SU-DHL-6 (cell line): ENCODE data around the gene EPB41L4B.

ENCODE experiments used
- H2AFZ ChIP-seq: fragments of 200-600 bp; sonication (generic); 2 replicates; pipeline ENCODE4 v1.6.1; 2014; ENCODE audit warnings: low read depth, mild to moderate bottlenecking, moderate library complexity, mixed read lengths, antibody characterized with exemption, low read length; ENCODE audit not compliant: severe bottlenecking
- H3F3A ChIP-seq: fragments of 200-600 bp; shearing (Covaris generic); 2 replicates; pipeline ENCODE4 v1.6.0; 2016; ENCODE audit warnings: antibody characterized with exemption, mild to moderate bottlenecking; ENCODE audit not compliant: insufficient read depth
- H3K27ac ChIP-seq: fragments of 200-600 bp; sonication (generic); 2 replicates; pipeline ENCODE4 v1.5.1; 2016; ENCODE audit warnings: low read depth, mild to moderate bottlenecking, low read length, moderate library complexity, mixed read lengths
- H3K27me3 ChIP-seq: fragments of 200-600 bp; sonication (generic), shearing (Covaris generic); 2 replicates; pipeline ENCODE4 v1.6.0; 2014; ENCODE audit warnings: mild to moderate bottlenecking, low read length
- H3K36me3 ChIP-seq: fragments of 200-600 bp; sonication (generic); 2 replicates; pipeline ENCODE4 v1.6.1; 2014; ENCODE audit warnings: mild to moderate bottlenecking, low read length, mixed read lengths
- H3K4me2 ChIP-seq: fragments of 300-600, 200-600 bp; shearing (Covaris generic), sonication (generic); 2 replicates; pipeline ENCODE4 v1.6.0; 2014; ENCODE audit warnings: low read length, low read depth, mild to moderate bottlenecking; ENCODE audit not compliant: poor library complexity, severe bottlenecking
- H3K4me3 ChIP-seq: fragments of 200-600 bp; sonication (generic); 2 replicates; pipeline ENCODE4 v1.5.1; 2014; ENCODE audit warnings: antibody characterized with exemption, low read length, mild to moderate bottlenecking, mixed read lengths; ENCODE audit not compliant: insufficient read depth, poor library complexity, severe bottlenecking
- H3K79me2 ChIP-seq: fragments of 200-600 bp; sonication (generic); 2 replicates; pipeline ENCODE4 v1.6.1; 2014; ENCODE audit warnings: mild to moderate bottlenecking, low read length, moderate library complexity; ENCODE audit not compliant: insufficient read depth
- H3K9ac ChIP-seq: fragments of 200-600 bp; sonication (generic); 2 replicates; pipeline ENCODE4 v1.7.0; 2014; ENCODE audit warnings: mild to moderate bottlenecking, low read length
- H3K9me2 ChIP-seq: fragments of 200-600 bp; sonication (generic); replicated peaks from 2 replicates; pipeline ENCODE4 v1.6.1; 2014; ENCODE audit warnings: low read length; ENCODE audit not compliant: insufficient read depth
- H3K9me3 ChIP-seq: fragments of 200-600 bp; sonication (generic); 2 replicates; pipeline ENCODE4 v1.6.1; 2014; ENCODE audit warnings: low read length, mixed read lengths; ENCODE audit not compliant: insufficient read depth
- H4K20me1 ChIP-seq: fragments of 200-600 bp; sonication (generic); 2 replicates; pipeline ENCODE4 v1.6.1; 2014; ENCODE audit warnings: low read depth, mild to moderate bottlenecking, antibody characterized with exemption, low read length, moderate library complexity, mixed read lengths
- CTCF ChIP-seq: fragments of 200-600 bp; sonication (generic); IDR thresholded peaks from one replicate; pipeline ENCODE4 v1.5.1; 2017; ENCODE audit warnings: antibody characterized with exemption, mild to moderate bottlenecking, low read length, moderate library complexity; ENCODE audit not compliant: insufficient read depth, poor library complexity, severe bottlenecking
- EZH2phosphoT487 ChIP-seq: fragments of 200-600 bp; sonication (generic), shearing (Covaris generic); conservative IDR thresholded peaks from 2 replicates; pipeline ENCODE4 v1.6.1; 2018; ENCODE audit warnings: mild to moderate bottlenecking, antibody characterized with exemption, low read length, moderate library complexity, mixed read lengths

The EPB41L4B gene

GRCh38 chr9:109124121-109124520 is 196.7 kb downstream of the EPB41L4B start:
- Histone ChIP-seq H2AFZ (no peak overlapping the region), H3K9ac (no peak overlapping the region), H3K9me3 (no peaks in the 10 kb centered on the region), H3K9me2 (no peaks in the 10 kb centered on the region), H4K20me1 (no peaks in the 10 kb centered on the region), H3K27me3 (no peaks in the 10 kb centered on the region), H3K79me2 (peaks cover 6% of the 10 kb centered on the region), H3F3A (no peaks in the 10 kb centered on the region), H3K27ac (no peak overlapping the region), H3K36me3 (no peaks in the 10 kb centered on the region), H3K4me3 (no peak overlapping the region), H3K4me2 (no peak overlapping the region)
- TF ChIP-seq CTCF (no peak), EZH2phosphoT487 (no peak)

- no peak overlapping the region for H3K9ac ChIP-seq
- no peak overlapping the region for H2AFZ ChIP-seq
These were observed 197.9 kb downstream of the EPB41L4B start for GRCh38 chr9:109122726-109123621.

More at GRCh38 chr9:109122726-109123621, 197.9 kb downstream of the EPB41L4B start:
- H3K9me3 ChIP-seq: no peaks in the 10 kb centered on the region
- no peaks in the 10 kb centered on the region for H3F3A ChIP-seq
- no peak overlapping the region for H3K27ac ChIP-seq
- no peak for TF ChIP-seq CTCF
- no peak for TF ChIP-seq EZH2phosphoT487
- no peaks in the 10 kb centered on the region for H3K36me3 ChIP-seq
- H3K9me2 ChIP-seq: no peaks in the 10 kb centered on the region
- no peak overlapping the region for H3K4me3 ChIP-seq
- H4K20me1 ChIP-seq: peaks cover 3% of the 10 kb centered on the region; the same call in 1 of the 2 replicates
- H3K27me3 ChIP-seq: no peaks in the 10 kb centered on the region
- no peak overlapping the region for H3K4me2 ChIP-seq
- H3K79me2 ChIP-seq: peaks cover 18% of the 10 kb centered on the region
